Measurements from ENCODE around the gene PRLHR. TPM values are rescaled to one million over a fixed set of nuclear protein-coding genes. Genes with fewer than 3 reads are reported as not detected.
A peak's percentile ranks its signal among the peaks of the same experiment; 100 is the strongest.

The PRLHR gene
- total RNA-seq, 1 donor from 2014 or later: not detected

DNA sequence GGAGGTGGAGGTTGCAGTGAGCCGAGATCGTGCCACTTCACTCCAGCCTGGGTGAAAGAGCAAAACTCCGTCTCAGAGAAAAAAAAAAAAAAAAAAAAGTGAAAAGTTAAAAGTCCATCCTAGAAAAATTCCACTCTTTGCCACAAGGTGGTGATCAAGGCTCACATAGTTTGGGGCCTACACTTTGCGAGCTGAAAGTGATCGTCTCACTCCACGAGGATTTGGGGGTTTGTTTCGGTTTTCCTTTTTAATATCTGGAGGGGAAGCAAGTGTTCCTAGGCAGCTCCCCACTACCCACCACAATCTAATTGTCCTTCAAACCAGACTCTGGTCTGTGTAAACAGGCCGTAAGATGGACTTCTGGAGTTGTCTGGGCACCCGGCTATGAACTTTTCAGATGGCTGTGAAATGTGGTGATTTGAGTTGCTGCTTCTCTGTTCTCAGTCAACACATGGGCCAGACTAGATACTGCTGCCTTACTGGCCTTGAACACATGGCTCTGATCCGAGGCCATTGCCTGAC lies 27.1 kb downstream of the PRLHR start:
- H3K36me3 Mint-ChIP-seq (ENCODE audit: unreplicated experiment): no peaks in the 10 kb centered on the region
- DNase-seq (ENCODE audit: extremely low spot score, unreplicated experiment): peak; percentile 73
- TF ChIP-seq, protein P1, sequence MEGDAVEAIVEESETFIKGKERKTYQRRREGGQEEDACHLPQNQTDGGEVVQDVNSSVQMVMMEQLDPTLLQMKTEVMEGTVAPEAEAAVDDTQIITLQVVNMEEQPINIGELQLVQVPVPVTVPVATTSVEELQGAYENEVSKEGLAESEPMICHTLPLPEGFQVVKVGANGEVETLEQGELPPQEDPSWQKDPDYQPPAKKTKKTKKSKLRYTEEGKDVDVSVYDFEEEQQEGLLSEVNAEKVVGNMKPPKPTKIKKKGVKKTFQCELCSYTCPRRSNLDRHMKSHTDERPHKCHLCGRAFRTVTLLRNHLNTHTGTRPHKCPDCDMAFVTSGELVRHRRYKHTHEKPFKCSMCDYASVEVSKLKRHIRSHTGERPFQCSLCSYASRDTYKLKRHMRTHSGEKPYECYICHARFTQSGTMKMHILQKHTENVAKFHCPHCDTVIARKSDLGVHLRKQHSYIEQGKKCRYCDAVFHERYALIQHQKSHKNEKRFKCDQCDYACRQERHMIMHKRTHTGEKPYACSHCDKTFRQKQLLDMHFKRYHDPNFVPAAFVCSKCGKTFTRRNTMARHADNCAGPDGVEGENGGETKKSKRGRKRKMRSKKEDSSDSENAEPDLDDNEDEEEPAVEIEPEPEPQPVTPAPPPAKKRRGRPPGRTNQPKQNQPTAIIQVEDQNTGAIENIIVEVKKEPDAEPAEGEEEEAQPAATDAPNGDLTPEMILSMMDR (IDR thresholded peaks at IDR 0.05): peak; percentile 76
- no peak overlapping the region for H3K4me3 Mint-ChIP-seq (ENCODE audit: unreplicated experiment)
- H3K9me3 Mint-ChIP-seq (ENCODE audit: unreplicated experiment): no peaks in the 10 kb centered on the region
- no peak overlapping the region for H3K27ac Mint-ChIP-seq (ENCODE audit: unreplicated experiment)
- H3K4me1 Mint-ChIP-seq (ENCODE audit: unreplicated experiment): no peaks in the 10 kb centered on the region
- H3K27me3 Mint-ChIP-seq (ENCODE audit: unreplicated experiment): peaks cover 6% of the 10 kb centered on the region

GRCh38 chr10:118567701-118568248 lies 27.7 kb downstream of the PRLHR start:
- no peaks in the 10 kb centered on the region for H3K36me3 Mint-ChIP-seq (ENCODE audit: unreplicated experiment)
- TF ChIP-seq, protein P1 (IDR thresholded peaks at IDR 0.05): no peak
- DNase-seq (ENCODE audit: extremely low spot score, unreplicated experiment): peak; percentile 46
- H3K27ac Mint-ChIP-seq (ENCODE audit: unreplicated experiment): no peak overlapping the region
- no peaks in the 10 kb centered on the region for H3K9me3 Mint-ChIP-seq (ENCODE audit: unreplicated experiment)
- H3K4me3 Mint-ChIP-seq (ENCODE audit: unreplicated experiment): no peak overlapping the region
- peaks cover 6% of the 10 kb centered on the region for H3K27me3 Mint-ChIP-seq (ENCODE audit: unreplicated experiment)
- no peaks in the 10 kb centered on the region for H3K4me1 Mint-ChIP-seq (ENCODE audit: unreplicated experiment)

DNA sequence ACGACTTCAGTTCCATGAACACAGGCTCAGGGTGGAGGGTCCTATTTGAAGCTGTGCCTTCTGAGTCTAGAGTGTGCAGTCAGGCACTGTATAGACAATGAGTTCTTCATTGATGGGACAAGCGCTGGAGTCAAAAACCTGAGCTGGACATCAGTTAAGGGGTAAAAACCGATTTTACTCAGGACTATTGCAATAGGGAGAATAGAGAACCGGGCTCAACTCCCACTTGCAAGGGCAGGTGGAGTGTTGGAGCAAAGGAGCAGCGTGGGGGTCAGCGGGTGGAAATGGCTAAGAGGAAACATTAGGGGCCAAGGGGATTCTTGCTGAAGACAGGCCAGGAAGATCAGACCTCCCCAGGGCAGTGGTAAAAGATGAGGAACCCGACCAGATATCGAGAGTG lies 28.5 kb downstream of the PRLHR start:
- H3K9me3 Mint-ChIP-seq (ENCODE audit: unreplicated experiment): no peaks in the 10 kb centered on the region
- TF ChIP-seq, protein P1 (IDR thresholded peaks at IDR 0.05): no peak
- H3K27ac Mint-ChIP-seq (ENCODE audit: unreplicated experiment): no peak overlapping the region
- peaks cover 8% of the 10 kb centered on the region for H3K27me3 Mint-ChIP-seq (ENCODE audit: unreplicated experiment)
- peak; percentile 51 for DNase-seq (ENCODE audit: extremely low spot score, unreplicated experiment)
- no peak overlapping the region for H3K4me3 Mint-ChIP-seq (ENCODE audit: unreplicated experiment)
- H3K4me1 Mint-ChIP-seq (ENCODE audit: unreplicated experiment): no peaks in the 10 kb centered on the region
- H3K36me3 Mint-ChIP-seq (ENCODE audit: unreplicated experiment): no peaks in the 10 kb centered on the region

DNA sequence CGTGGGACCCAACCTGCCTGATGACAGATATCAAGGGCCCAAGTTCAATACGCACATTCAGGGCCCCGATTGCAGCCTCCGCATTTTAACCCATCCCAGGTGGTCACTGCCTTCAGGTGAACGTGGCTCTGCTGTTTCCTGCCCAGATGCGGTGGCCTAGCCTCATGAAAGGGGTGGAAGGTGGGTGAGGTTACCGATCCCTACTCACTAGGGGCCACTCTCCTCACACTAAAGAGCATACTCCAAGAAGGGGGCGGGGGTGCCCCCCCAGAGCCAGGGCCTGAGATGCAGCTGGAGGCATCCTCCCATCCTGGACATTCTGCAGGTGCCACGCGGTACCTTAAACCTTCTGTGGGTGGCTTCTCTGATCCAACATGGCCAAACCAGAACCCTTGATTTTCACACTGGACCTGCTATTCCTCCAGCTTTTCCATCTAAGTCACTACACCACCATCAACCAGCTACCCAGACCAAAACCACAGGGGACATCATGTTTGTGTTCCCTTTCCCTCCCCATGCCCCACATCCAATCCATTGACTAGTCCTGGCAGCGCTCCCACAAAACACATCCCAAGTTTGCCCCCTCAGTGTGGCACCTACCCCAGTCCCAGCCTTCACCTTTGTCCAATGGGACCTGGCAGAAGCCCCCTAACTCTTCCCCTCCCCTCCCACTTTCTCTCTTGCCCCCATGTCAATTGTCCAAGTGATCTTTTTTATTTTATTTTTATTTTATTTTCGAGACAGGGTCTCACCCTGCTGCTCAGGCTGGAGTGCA lies 30.0 kb downstream of the PRLHR start:
- no peak overlapping the region for H3K27ac Mint-ChIP-seq (ENCODE audit: unreplicated experiment)
- TF ChIP-seq, protein P1 (IDR thresholded peaks at IDR 0.05): no peak
- DNase-seq (ENCODE audit: extremely low spot score, unreplicated experiment): peak; percentile 44
- no peaks in the 10 kb centered on the region for H3K4me1 Mint-ChIP-seq (ENCODE audit: unreplicated experiment)
- H3K4me3 Mint-ChIP-seq (ENCODE audit: unreplicated experiment): no peak overlapping the region
- no peaks in the 10 kb centered on the region for H3K36me3 Mint-ChIP-seq (ENCODE audit: unreplicated experiment)
- H3K9me3 Mint-ChIP-seq (ENCODE audit: unreplicated experiment): peaks cover 7% of the 10 kb centered on the region
- H3K27me3 Mint-ChIP-seq (ENCODE audit: unreplicated experiment): peaks cover 15% of the 10 kb centered on the region

DNA sequence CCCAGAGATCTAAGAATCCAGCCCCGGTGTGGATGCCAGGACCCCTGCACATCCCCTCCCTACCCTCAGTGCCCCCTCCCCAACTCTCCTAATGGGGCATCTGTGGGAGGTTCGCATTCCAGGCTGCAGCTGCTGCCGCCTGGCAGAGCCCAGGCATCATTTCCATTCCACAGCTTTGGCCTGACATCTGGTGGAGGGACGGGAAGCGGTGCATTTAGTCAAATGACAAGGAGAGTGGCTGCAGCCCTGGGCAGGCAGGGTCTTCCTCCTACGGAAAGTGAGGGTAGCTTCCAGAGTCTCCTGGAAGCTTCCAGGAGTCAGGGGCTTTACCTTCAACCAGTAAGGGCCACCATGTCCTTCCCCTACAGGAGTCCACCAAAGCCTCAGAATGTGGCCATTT lies 30.8 kb downstream of the PRLHR start:
- Mint-ChIP-seq H3K36me3 (ENCODE audit: unreplicated experiment) (no peaks in the 10 kb centered on the region), H3K27me3 (ENCODE audit: unreplicated experiment) (peaks cover 16% of the 10 kb centered on the region), H3K27ac (ENCODE audit: unreplicated experiment) (no peak overlapping the region)

More for the DNA sequence above, 30.8 kb downstream of the PRLHR start:
- Mint-ChIP-seq H3K9me3 (ENCODE audit: unreplicated experiment) (peaks cover 8% of the 10 kb centered on the region), H3K4me3 (ENCODE audit: unreplicated experiment) (no peak overlapping the region), H3K4me1 (ENCODE audit: unreplicated experiment) (no peaks in the 10 kb centered on the region)
- DNase-seq (ENCODE audit: extremely low spot score, unreplicated experiment): peak; percentile 75
- TF ChIP-seq, protein P1 (IDR thresholded peaks at IDR 0.05): peak; percentile 27
